Measurements from ENCODE around the gene CDH18. TPM values are rescaled to one million over a fixed set of nuclear protein-coding genes. Genes with fewer than 3 reads are reported as not detected.

Gene CDH18
- total and polyA plus RNA-seq, 2 of the 13 experiments (the other 11 are each of a cell fraction or from before 2014, with no cell fraction given): not detected

DNA sequence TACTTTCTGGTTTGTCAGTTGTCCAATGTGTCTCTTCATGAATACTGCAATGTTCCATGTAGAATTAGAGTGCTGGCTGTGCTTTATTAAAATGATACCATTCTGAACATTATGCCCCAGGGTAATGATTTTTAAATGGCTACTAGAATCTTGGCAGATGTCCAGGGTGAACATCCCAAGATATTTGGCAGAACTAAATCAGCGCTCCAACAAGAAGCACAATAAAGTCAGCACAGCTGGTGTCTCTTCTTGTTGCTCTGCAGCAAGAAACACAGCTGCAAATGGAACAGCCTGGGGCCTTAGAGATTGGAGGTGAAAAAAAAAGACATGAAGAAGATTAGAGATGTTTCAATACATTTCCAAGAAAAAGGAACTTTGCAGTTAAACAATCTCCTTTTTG is 248.3 kb downstream of the CDH18 start:
- Histone ChIP-seq H3K27ac (ENCODE audit: extremely low read length, insufficient read depth, low read length) (no peak overlapping the region), H3K4me2 (ENCODE audit: low read depth, low read length) (no peak overlapping the region), H3K36me3 (replicated peaks in 1 of 2; ENCODE audit: control insufficient read depth in 1 of 2, insufficient read depth in 2 of 2, low read length in 2 of 2) (no peaks in the 10 kb centered on the region), H3K27me3 (ENCODE audit: control insufficient read depth in 1 of 2, insufficient read depth in 2 of 2, low read length in 2 of 2) (no peaks in the 10 kb centered on the region), H3K79me2 (ENCODE audit: insufficient read depth, low read length) (no peaks in the 10 kb centered on the region), H4K20me1 (ENCODE audit: insufficient read depth, low read length) (no peaks in the 10 kb centered on the region), H3K9ac (ENCODE audit: insufficient read depth, low read depth, low read length) (no peak overlapping the region), H3K9me3 (ENCODE audit: low read length) (no peaks in the 10 kb centered on the region), H3K4me1 (ENCODE audit: insufficient read depth, low read length) (no peaks in the 10 kb centered on the region), H3K4me3 (replicated peaks in 1 of 3; ENCODE audit: insufficient read depth in 1 of 3, low read depth in 2 of 3, low read length in 3 of 3) (no peak overlapping the region), H2AFZ (ENCODE audit: low read length) (no peak overlapping the region)
- POLR2A ChIA-PET: no interaction called here
- DNase-seq (ENCODE audit: low spot score): no peak
- no peak for FAIRE-seq
- WGBS (ENCODE audit: low lambda C conversion rate): 6% methylated on average over 1 of the region's 1 CpG
- intact Hi-C loops (cut with micrococcal nuclease; ENCODE audit: unreplicated experiment) (no loop called here), in situ Hi-C loops (cut with HindIII; ENCODE audit: extremely low pct_ligation_motif_present, low pct_unique_long_range_greater_than_20kb) (no loop called here)
- TF ChIP-seq, protein P1, sequence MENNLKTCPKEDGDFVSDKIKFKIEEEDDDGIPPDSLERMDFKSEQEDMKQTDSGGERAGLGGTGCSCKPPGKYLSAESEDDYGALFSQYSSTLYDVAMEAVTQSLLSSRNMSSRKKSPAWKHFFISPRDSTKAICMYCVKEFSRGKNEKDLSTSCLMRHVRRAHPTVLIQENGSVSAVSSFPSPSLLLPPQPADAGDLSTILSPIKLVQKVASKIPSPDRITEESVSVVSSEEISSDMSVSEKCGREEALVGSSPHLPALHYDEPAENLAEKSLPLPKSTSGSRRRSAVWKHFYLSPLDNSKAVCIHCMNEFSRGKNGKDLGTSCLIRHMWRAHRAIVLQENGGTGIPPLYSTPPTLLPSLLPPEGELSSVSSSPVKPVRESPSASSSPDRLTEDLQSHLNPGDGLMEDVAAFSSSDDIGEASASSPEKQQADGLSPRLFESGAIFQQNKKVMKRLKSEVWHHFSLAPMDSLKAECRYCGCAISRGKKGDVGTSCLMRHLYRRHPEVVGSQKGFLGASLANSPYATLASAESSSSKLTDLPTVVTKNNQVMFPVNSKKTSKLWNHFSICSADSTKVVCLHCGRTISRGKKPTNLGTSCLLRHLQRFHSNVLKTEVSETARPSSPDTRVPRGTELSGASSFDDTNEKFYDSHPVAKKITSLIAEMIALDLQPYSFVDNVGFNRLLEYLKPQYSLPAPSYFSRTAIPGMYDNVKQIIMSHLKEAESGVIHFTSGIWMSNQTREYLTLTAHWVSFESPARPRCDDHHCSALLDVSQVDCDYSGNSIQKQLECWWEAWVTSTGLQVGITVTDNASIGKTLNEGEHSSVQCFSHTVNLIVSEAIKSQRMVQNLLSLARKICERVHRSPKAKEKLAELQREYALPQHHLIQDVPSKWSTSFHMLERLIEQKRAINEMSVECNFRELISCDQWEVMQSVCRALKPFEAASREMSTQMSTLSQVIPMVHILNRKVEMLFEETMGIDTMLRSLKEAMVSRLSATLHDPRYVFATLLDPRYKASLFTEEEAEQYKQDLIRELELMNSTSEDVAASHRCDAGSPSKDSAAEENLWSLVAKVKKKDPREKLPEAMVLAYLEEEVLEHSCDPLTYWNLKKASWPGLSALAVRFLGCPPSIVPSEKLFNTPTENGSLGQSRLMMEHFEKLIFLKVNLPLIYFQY (CRISPR knock-in tag; IDR thresholded peaks at IDR 0.05; ENCODE audit: borderline replicate concordance): no peak
- TF ChIP-seq MATR3 (CRISPR knock-in tag; IDR thresholded peaks at IDR 0.05): no peak
- TF ChIP-seq ZNF713 (CRISPR knock-in tag; IDR thresholded peaks at IDR 0.05): no peak
- TF ChIP-seq TBX2 (CRISPR knock-in tag; IDR thresholded peaks at IDR 0.05; ENCODE audit: borderline replicate concordance): no peak
- TF ChIP-seq ETV5 (CRISPR knock-in tag; IDR thresholded peaks at IDR 0.05; ENCODE audit: borderline replicate concordance): no peak
- CTCF ChIA-PET (ENCODE audit: low intra/inter-chr PET ratio, low total read pairs): no interaction called here
- no TSS peak for BruUV-seq (replicated peaks)
- no peak for ATAC-seq

DNA sequence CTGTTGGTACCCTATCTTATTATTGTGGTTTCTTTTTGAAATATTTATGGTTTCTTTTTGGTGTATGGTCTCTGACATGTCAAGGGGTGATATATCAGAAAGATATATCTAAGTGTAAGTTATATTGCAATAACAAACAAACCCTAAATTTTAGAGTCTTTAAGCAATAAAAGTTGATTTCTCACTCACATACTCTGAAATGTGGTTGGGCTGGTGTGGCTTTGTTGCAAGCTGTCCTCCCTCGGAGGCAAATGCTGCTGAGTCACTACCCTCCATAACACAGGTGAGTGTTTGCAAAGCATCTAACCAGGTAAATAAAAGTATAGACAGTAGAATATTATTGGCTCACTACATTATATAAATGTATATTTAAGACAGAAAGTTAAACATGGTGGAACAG is 253.2 kb downstream of the CDH18 start:
- 4% methylated on average over 1 of the region's 1 CpG for WGBS (ENCODE audit: low lambda C conversion rate)
- no peaks in the 10 kb centered on the region for H3K36me3 ChIP-seq (replicated peaks in 1 of 2; ENCODE audit: control insufficient read depth in 1 of 2, insufficient read depth in 2 of 2, low read length in 2 of 2)
- H3K4me1 ChIP-seq (ENCODE audit: insufficient read depth, low read length): no peaks in the 10 kb centered on the region
- peaks cover 8% of the 10 kb centered on the region for H3K9me3 ChIP-seq (ENCODE audit: low read length)
- no TSS peak for BruUV-seq (replicated peaks)
- no peak for DNase-seq (ENCODE audit: low spot score)
- ChIA-PET CTCF (ENCODE audit: low intra/inter-chr PET ratio, low total read pairs) (no interaction called here), POLR2A (no interaction called here)
- H3K27ac ChIP-seq (ENCODE audit: extremely low read length, insufficient read depth, low read length): no peak overlapping the region
- H3K27me3 ChIP-seq (ENCODE audit: control insufficient read depth in 1 of 2, insufficient read depth in 2 of 2, low read length in 2 of 2): no peaks in the 10 kb centered on the region
- no peak for ATAC-seq
- intact Hi-C loops (cut with micrococcal nuclease; ENCODE audit: unreplicated experiment) (no loop called here), in situ Hi-C loops (cut with HindIII; ENCODE audit: extremely low pct_ligation_motif_present, low pct_unique_long_range_greater_than_20kb) (no loop called here)
- H2AFZ ChIP-seq (ENCODE audit: low read length): no peak overlapping the region
- H3K9ac ChIP-seq (ENCODE audit: insufficient read depth, low read depth, low read length): no peak overlapping the region
- no peak overlapping the region for H3K4me2 ChIP-seq (ENCODE audit: low read depth, low read length)
- no peaks in the 10 kb centered on the region for H4K20me1 ChIP-seq (ENCODE audit: insufficient read depth, low read length)
- H3K4me3 ChIP-seq (replicated peaks in 1 of 3; ENCODE audit: insufficient read depth in 1 of 3, low read depth in 2 of 3, low read length in 3 of 3): no peak overlapping the region
- H3K79me2 ChIP-seq (ENCODE audit: insufficient read depth, low read length): no peaks in the 10 kb centered on the region
- no peak for FAIRE-seq
- TF ChIP-seq PITX1 (CRISPR knock-in tag; IDR thresholded peaks at IDR 0.05) (no peak), CENPX (CRISPR knock-in tag; IDR thresholded peaks at IDR 0.05) (no peak), CHD4 (IDR thresholded peaks at IDR 0.05; ENCODE audit: borderline replicate concordance, low read length) (no peak), ZNF234 (CRISPR knock-in tag; conservative IDR thresholded peaks at IDR 0.05) (no peak), ZBTB38 (CRISPR knock-in tag; IDR thresholded peaks at IDR 0.05) (no peak), ZNF558 (CRISPR knock-in tag; IDR thresholded peaks at IDR 0.05; ENCODE audit: borderline replicate concordance) (no peak)
